WI38 (cell line): Measurements from ENCODE around the gene SHOX.
"Not testable (repeated sequence)": the region's sequence is repeated elsewhere in the genome, so short reads cannot be mapped to it uniquely, and the experiment has no call there.

Source experiments
- H3K4me3 ChIP-seq: 2 replicates; pipeline ENCODE4 v1.5.1; 2011; ENCODE audit warnings: low read depth, mild to moderate bottlenecking, control low read depth, low read length
- TF ChIP-seq, protein P1 (sequence below): IDR thresholded peaks from 2 replicates; pipeline ENCODE4 v1.5.1; 2012; ENCODE audit warnings: low read depth, mild to moderate bottlenecking, control low read depth, low read length

Gene SHOX

DNA sequence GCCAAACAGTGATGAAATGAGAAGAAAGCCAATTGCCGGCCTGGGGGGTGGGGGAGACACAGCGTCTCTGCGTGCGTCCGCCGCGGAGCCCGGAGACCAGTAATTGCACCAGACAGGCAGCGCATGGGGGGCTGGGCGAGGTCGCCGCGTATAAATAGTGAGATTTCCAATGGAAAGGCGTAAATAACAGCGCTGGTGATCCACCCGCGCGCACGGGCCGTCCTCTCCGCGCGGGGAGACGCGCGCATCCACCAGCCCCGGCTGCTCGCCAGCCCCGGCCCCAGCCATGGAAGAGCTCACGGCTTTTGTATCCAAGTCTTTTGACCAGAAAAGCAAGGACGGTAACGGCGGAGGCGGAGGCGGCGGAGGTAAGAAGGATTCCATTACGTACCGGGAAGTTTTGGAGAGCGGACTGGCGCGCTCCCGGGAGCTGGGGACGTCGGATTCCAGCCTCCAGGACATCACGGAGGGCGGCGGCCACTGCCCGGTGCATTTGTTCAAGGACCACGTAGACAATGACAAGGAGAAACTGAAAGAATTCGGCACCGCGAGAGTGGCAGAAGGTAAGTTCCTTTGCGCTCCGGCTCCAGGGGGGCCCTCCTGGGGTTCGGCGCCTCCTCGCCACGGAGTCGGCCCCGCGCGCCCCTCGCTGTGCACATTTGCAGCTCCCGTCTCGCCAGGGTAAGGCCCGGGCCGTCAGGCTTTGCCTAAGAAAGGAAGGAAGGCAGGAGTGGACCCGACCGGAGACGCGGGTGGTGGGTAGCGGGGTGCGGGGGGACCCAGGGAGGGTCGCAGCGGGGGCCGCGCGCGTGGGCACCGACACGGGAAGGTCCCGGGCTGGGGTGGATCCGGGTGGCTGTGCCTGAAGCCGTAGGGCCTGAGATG lies at the start of gene SHOX:
TSS of gene SHOX (plus strand) at position 180 of the 885 bp plus-strand sequence. CDS start at position 287, 107 bp downstream.
- TF ChIP-seq, protein P1, sequence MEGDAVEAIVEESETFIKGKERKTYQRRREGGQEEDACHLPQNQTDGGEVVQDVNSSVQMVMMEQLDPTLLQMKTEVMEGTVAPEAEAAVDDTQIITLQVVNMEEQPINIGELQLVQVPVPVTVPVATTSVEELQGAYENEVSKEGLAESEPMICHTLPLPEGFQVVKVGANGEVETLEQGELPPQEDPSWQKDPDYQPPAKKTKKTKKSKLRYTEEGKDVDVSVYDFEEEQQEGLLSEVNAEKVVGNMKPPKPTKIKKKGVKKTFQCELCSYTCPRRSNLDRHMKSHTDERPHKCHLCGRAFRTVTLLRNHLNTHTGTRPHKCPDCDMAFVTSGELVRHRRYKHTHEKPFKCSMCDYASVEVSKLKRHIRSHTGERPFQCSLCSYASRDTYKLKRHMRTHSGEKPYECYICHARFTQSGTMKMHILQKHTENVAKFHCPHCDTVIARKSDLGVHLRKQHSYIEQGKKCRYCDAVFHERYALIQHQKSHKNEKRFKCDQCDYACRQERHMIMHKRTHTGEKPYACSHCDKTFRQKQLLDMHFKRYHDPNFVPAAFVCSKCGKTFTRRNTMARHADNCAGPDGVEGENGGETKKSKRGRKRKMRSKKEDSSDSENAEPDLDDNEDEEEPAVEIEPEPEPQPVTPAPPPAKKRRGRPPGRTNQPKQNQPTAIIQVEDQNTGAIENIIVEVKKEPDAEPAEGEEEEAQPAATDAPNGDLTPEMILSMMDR = no peak

DNA sequence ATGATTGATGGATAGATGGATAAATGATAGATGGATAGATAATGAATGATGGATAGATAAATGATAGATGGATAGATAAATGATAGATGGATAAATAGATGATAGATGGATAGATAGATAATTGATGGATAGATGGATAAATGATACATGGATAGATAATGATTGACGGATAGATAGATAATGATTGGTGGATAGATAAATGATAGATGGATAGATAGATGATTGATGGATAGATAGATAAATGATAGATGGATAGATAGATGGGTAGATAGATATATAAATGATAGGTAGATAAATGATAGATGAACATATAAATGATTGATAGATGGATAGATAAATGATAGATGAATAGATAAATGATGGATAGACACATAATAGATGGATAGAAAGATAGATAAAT lies 49.5 kb upstream of the SHOX start:
- H3K4me3 ChIP-seq = no peak overlapping the region
- TF ChIP-seq, protein P1 = no peak

More for the DNA sequence above, at the start of gene SHOX:
- no peak within 1 kb of the TSS for H3K4me3 ChIP-seq

DNA sequence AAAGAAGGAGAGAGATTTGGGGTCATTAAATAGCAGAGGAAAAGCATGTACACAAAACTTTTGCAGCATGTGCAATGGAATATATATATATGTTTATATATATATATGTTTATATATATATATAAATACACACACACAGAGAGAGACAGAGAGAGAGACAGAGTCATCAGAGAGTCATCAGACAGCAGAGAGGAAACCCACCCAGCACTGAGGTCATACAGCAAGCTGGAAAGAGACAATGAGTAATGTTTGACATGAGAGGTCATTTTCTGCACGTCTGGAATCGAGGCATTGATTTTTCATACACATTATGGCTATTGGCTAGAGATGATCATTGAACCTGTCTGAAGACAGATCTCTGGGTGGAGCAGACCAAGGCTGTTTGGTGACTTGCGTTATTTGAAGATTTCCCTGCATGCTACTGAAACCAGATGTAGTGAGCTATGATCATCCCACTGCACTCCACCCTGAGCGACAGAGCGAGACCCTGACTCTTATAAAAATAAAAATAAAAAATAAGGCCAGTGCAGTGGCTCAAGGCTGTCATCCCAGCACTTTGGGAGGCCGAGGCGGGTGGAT lies 48.8 kb upstream of the SHOX start:
- TF ChIP-seq, protein P1 = no peak
- H3K4me3 ChIP-seq = no peak overlapping the region

DNA sequence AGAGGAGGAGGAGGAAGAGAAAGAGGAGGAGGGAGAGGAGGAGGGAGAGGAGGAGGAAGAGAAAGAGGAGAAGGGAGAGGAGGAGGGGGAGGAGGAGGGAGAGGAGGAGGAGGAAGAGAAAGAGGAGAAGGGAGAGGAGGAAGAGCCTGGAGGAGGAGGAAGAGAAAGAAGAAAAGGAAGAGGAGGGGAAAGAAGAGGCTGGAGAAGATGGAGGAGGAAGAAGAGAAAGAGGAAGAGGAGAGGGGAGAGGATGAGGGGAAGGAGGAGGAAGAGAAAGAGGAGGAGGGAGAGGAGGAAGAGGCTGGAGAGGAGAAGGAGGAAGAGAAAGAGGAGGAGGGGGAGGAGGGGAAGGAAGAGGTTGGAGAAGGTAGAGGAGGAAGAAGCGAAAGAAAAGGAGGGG lies 46.0 kb upstream of the SHOX start:
- TF ChIP-seq, protein P1 = no peak
- no peak overlapping the region for H3K4me3 ChIP-seq

DNA sequence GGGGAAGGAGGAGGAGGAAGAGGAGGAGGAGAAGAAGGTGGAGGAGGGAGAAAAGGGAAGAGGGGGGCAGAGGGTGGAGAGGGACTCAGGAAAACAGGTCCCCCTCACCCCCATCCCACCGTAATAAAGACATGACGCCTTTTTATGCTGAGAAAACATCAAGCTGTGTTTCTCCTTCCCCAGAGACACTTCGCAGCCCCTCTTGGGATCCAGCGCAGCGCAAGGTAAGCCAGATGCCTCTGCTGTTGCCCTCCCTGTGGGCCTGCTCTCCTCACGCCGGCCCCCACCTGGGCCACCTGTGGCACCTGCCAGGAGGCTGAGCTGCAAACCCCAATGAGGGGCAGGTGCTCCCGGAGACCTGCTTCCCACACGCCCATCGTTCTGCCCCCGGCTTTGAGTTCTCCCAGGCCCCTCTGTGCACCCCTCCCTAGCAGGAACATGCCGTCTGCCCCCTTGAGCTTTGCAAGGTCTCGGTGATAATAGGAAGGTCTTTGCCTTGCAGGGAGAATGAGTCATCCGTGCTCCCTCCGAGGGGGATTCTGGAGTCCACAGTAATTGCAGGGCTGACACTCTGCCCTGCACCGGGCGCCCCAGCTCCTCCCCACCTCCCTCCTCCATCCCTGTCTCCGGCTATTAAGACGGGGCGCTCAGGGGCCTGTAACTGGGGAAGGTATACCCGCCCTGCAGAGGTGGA lies 45.3 kb upstream of the SHOX start:
- TF ChIP-seq, protein P1 = no peak
- H3K4me3 ChIP-seq = no peak overlapping the region

DNA sequence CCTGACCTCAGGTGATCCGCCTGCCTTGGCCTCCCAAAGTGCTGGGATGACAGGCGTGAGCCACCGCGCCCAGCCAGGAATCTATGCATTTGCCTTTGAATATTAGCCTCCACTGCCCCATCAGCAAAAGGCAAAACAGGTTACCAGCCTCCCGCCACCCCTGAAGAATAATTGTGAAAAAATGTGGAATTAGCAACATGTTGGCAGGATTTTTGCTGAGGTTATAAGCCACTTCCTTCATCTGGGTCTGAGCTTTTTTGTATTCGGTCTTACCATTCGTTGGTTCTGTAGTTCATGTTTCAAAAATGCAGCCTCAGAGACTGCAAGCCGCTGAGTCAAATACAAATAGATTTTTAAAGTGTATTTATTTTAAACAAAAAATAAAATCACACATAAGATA lies 44.2 kb upstream of the SHOX start:
- TF ChIP-seq, protein P1 = no peak
- H3K4me3 ChIP-seq = no peak overlapping the region

DNA sequence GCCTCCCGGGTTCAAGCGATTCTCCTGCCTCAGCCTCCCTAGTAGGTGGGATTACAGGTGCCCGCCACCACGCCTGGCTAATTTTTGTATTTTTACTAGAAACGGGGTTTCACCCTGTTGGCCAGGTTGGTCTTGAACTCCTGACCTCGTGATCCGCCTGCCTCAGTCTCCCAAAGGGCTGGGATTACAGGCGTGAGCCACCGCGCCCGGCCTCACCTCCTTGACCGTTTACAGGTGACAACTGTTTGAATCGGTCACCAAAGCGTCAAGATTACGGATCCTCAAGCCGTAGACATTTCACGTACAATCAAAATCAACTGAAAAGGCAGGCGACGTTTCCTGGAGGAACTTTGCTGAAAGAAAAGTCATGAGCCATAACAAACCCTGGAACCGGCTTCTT lies 41.3 kb upstream of the SHOX start:
- H3K4me3 ChIP-seq = not testable (repeated sequence)
